A204.1 (cell line): ENCODE results near the gene CYP24A1.
A peak's percentile ranks its signal among the peaks of the same experiment; 100 is the strongest.

Source experiments
- FAIRE-seq: peaks from 2 replicates; lab custom pipeline; 2012; peaks lifted over from hg19 to GRCh38; lab: Jason Lieb, UNC

CYP24A1 gene

GRCh38 chr20:54201268-54201846 is 27.6 kb upstream of the CYP24A1 start:
- no peak for FAIRE-seq

- no peak for FAIRE-seq
These were observed 26.9 kb upstream of the CYP24A1 start for GRCh38 chr20:54200487-54201267.

- FAIRE-seq, result peak; percentile 93
These were observed 26.0 kb upstream of the CYP24A1 start for GRCh38 chr20:54199721-54200176.

GRCh38 chr20:54199283-54199682 is 25.5 kb upstream of the CYP24A1 start:
- no peak for FAIRE-seq

- FAIRE-seq, result peak; percentile 39
These were observed 24.1 kb upstream of the CYP24A1 start for GRCh38 chr20:54197621-54198604.

- no peak for FAIRE-seq
These were observed 22.0 kb upstream of the CYP24A1 start for GRCh38 chr20:54195483-54196472.

GRCh38 chr20:54194724-54195438 is 21.1 kb upstream of the CYP24A1 start:
- FAIRE-seq, result no peak

GRCh38 chr20:54193817-54194216 is 20.0 kb upstream of the CYP24A1 start:
- no peak for FAIRE-seq

- FAIRE-seq, result no peak
These were observed 16.4 kb upstream of the CYP24A1 start for GRCh38 chr20:54190217-54190616.

- FAIRE-seq, result no peak
These were observed 15.8 kb upstream of the CYP24A1 start for GRCh38 chr20:54189630-54190029.

- no peak for FAIRE-seq
These were observed 14.5 kb upstream of the CYP24A1 start for GRCh38 chr20:54188132-54188849.

GRCh38 chr20:54184904-54185626 is 11.3 kb upstream of the CYP24A1 start:
- no peak for FAIRE-seq

- FAIRE-seq, result no peak
These were observed 10.3 kb upstream of the CYP24A1 start for GRCh38 chr20:54184071-54184470.

- FAIRE-seq, result no peak
These were observed 7.1 kb upstream of the CYP24A1 start for GRCh38 chr20:54180931-54181330.

GRCh38 chr20:54179946-54180345 is 6.2 kb upstream of the CYP24A1 start:
- no peak for FAIRE-seq

- no peak for FAIRE-seq
These were observed 4.5 kb upstream of the CYP24A1 start for GRCh38 chr20:54178256-54178655.

GRCh38 chr20:54177378-54177777 is 3.6 kb upstream of the CYP24A1 start:
- no peak for FAIRE-seq

GRCh38 chr20:54176610-54177009 is 2.8 kb upstream of the CYP24A1 start:
- no peak for FAIRE-seq

GRCh38 chr20:54174457-54175175 is 830 bp upstream of the CYP24A1 start:
- FAIRE-seq, result no peak
